GM23338 (cell line): ENCODE measurements around the gene CRYBG3. TPM values are rescaled to one million over a fixed set of nuclear protein-coding genes. Genes with fewer than 3 reads are reported as not detected.

Source experiments
- ATAC-seq: fragments of 200-7000 bp; cut with Tn5 transposase; 3 replicates; pipeline ENCODE4 v1.9.1; 2020
- DNase-seq: peaks from one replicate; pipeline ENCODE4 v3.0.0-alpha.2; 2015; ENCODE audit warnings: low spot score
- H2AFZ ChIP-seq: fragments of 200-600 bp; sonication (generic); 2 replicates; pipeline ENCODE4 v1.8.0; 2016; ENCODE audit warnings: antibody characterized with exemption, mild to moderate bottlenecking, moderate library complexity
- H3F3A ChIP-seq: fragments of 200-600 bp; sonication (generic); replicated peaks from 2 replicates; pipeline ENCODE4 v1.8.0; 2017; ENCODE audit warnings: antibody characterized with exemption, mixed run types, low read depth
- H3K27ac ChIP-seq: fragments of 200-600 bp; sonication (generic); 2 replicates; pipeline ENCODE4 v1.6.1; 2016; ENCODE audit warnings: low read depth
- H3K27me3 ChIP-seq: fragments of 200-600 bp; sonication (generic); 2 replicates; pipeline ENCODE4 v1.8.0; 2016; ENCODE audit warnings: mild to moderate bottlenecking, mixed run types, moderate library complexity; ENCODE audit not compliant: insufficient read depth
- H3K36me3 ChIP-seq: fragments of 200-600 bp; sonication (generic); 2 replicates; pipeline ENCODE4 v1.8.0; 2016; ENCODE audit warnings: mild to moderate bottlenecking; ENCODE audit not compliant: insufficient read depth
- H3K4me1 ChIP-seq: fragments of 200-600 bp; sonication (generic); 2 replicates; pipeline ENCODE4 v1.8.0; 2016; ENCODE audit warnings: mild to moderate bottlenecking, moderate library complexity; ENCODE audit not compliant: insufficient read depth
- H3K4me2 ChIP-seq: fragments of 200-600 bp; sonication (generic); 2 replicates; pipeline ENCODE4 v1.7.1; 2017; ENCODE audit warnings: mixed run types
- H3K4me3 ChIP-seq: fragments of 200-600 bp; sonication (generic); 2 replicates; pipeline ENCODE4 v1.6.1; 2016; ENCODE audit warnings: mixed run types
- H3K79me2 ChIP-seq: fragments of 200-600 bp; sonication (generic); replicated peaks from 2 replicates; pipeline ENCODE4 v1.8.0; 2017; ENCODE audit warnings: mild to moderate bottlenecking; ENCODE audit not compliant: insufficient read depth
- H3K9me2 ChIP-seq: fragments of 200-600 bp; sonication (generic); 2 replicates; pipeline ENCODE4 v1.8.0; 2017; ENCODE audit not compliant: insufficient read depth
- H4K20me1 ChIP-seq: fragments of 200-600 bp; sonication (generic); replicated peaks from 2 replicates; pipeline ENCODE4 v1.8.0; 2017; ENCODE audit warnings: mild to moderate bottlenecking; ENCODE audit not compliant: insufficient read depth
- H3K27ac Mint-ChIP-seq: 2 replicates; pipeline ENCODE4 v1.8.0; 2020; ENCODE audit warnings: inconsistent platforms, mild to moderate bottlenecking, moderate library complexity, mixed read lengths
- H3K27me3 Mint-ChIP-seq: 3 replicates; pipeline ENCODE4 v1.8.0; 2022; ENCODE audit warnings: low read depth, mild to moderate bottlenecking, moderate library complexity, mixed read lengths, inconsistent platforms; ENCODE audit not compliant: insufficient read depth, poor library complexity
- H3K36me3 Mint-ChIP-seq: 3 replicates; pipeline ENCODE4 v1.8.0; 2021; ENCODE audit warnings: low read depth, mild to moderate bottlenecking, inconsistent platforms, moderate library complexity, mixed read lengths
- H3K4me1 Mint-ChIP-seq: 3 replicates; pipeline ENCODE4 v1.8.0; 2020; ENCODE audit warnings: mild to moderate bottlenecking, inconsistent platforms, mixed read lengths
- H3K4me3 Mint-ChIP-seq: 3 replicates; pipeline ENCODE4 v1.8.0; 2021; ENCODE audit warnings: moderate library complexity, mild to moderate bottlenecking, inconsistent platforms, mixed read lengths
- H3K9me3 Mint-ChIP-seq: 3 replicates; pipeline ENCODE4 v1.8.0; 2020; ENCODE audit warnings: moderate library complexity, mild to moderate bottlenecking, inconsistent platforms, mixed read lengths
- EZH2 ChIP-seq: fragments of 200-600 bp; sonication (generic); IDR thresholded peaks from one replicate; pipeline ENCODE4 v1.8.0; 2017; ENCODE audit warnings: antibody characterized with exemption, mild to moderate bottlenecking, low read depth; ENCODE audit not compliant: unreplicated experiment
- JUNB ChIP-seq: IDR thresholded peaks from one replicate; pipeline ENCODE4 v1.6.1; 2016; ENCODE audit warnings: antibody characterized with exemption; ENCODE audit not compliant: unreplicated experiment
- NANOG ChIP-seq: IDR thresholded peaks from 2 replicates; pipeline ENCODE4 v1.6.1; 2016; ENCODE audit warnings: antibody characterized with exemption, borderline replicate concordance
- ZNF114 ChIP-seq: fragments of 250-450 bp; sonication (Bioruptor Pico); IDR thresholded peaks from 2 replicates; pipeline ENCODE4 v1.5.0; 2020; ENCODE audit warnings: mild to moderate bottlenecking, moderate library complexity
- polyA plus RNA-seq: library from polyadenylated mRNA; unstranded; fragments of >200 nt; fragmentation: Nextera tagmentation; extraction: Ambion mirVana; gene quantifications from 2 replicates; pipeline ENCODE4 v1.2.1, GENCODE V29; 2016
- total RNA-seq: library from RNA; depleted of rRNA; stranded (reverse); fragments of >200 nt; shearing (Covaris generic); gene quantifications from 2 replicates; pipeline ENCODE4 v1.2.3, GENCODE V29; 2014
- TF ChIP-seq, protein P1 (sequence below): fragments of 250-450 bp; sonication (Bioruptor Pico); IDR thresholded peaks from 2 replicates; pipeline ENCODE4 v1.5.0; 2020; ENCODE audit warnings: mild to moderate bottlenecking, moderate library complexity
- TF ChIP-seq, protein P2 (sequence below): IDR thresholded peaks from one replicate; pipeline ENCODE4 v1.6.1; 2018; ENCODE audit warnings: antibody characterized with exemption; ENCODE audit not compliant: unreplicated experiment

Gene CRYBG3
- total and polyA plus RNA-seq, 2 experiments from 2014 or later, result 2.3 to 8.9 TPM

DNA sequence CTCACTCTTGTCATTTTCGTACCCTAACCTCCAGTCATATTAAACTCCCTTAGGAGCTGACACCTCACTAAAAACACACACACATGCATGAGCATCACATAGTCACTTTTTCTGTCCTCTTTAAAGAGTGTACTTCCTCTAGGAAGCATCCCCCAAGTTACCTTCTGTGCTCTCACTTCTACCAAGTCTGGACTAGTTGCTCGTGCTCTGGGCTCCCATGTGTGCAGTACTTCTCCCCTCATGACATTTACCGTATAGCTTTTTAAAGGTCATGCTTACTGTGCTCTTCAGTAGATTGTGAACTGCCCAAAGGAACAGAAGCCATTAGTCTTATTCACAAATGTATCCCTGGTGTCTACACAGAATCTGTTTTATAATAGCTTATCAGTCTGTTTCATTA lies 42.0 kb downstream of the CRYBG3 start:
- H3K9me3 Mint-ChIP-seq, result no peaks in the 10 kb centered on the region
- ATAC-seq (no peak), DNase-seq (no peak)
- no peak overlapping the region for H3K27ac Mint-ChIP-seq
- H4K20me1 ChIP-seq, result no peaks in the 10 kb centered on the region
- H3K27ac ChIP-seq, result no peak overlapping the region
- H3K4me3 ChIP-seq, result no peak overlapping the region
- H3K79me2 ChIP-seq, result no peaks in the 10 kb centered on the region; the same call in none of the 2 replicates
- H3K4me1 ChIP-seq, result no peaks in the 10 kb centered on the region
- no peaks in the 10 kb centered on the region for H3F3A ChIP-seq
- no peaks in the 10 kb centered on the region for H3K27me3 ChIP-seq
- no peak overlapping the region for H3K4me2 ChIP-seq
- H3K27me3 Mint-ChIP-seq, result peaks cover 1% of the 10 kb centered on the region
- H3K4me3 Mint-ChIP-seq, result no peak overlapping the region
- no peaks in the 10 kb centered on the region for H3K36me3 ChIP-seq
- H3K9me2 ChIP-seq, result no peaks in the 10 kb centered on the region
- H3K4me1 Mint-ChIP-seq, result peaks cover 2% of the 10 kb centered on the region; the same call in 2 of the 3 replicates
- H2AFZ ChIP-seq, result no peak overlapping the region
- TF ChIP-seq ZNF114 (CRISPR knock-in tag) (no peak), NANOG (no peak), EZH2 (no peak), JUNB (no peak)
- TF ChIP-seq, protein P1, sequence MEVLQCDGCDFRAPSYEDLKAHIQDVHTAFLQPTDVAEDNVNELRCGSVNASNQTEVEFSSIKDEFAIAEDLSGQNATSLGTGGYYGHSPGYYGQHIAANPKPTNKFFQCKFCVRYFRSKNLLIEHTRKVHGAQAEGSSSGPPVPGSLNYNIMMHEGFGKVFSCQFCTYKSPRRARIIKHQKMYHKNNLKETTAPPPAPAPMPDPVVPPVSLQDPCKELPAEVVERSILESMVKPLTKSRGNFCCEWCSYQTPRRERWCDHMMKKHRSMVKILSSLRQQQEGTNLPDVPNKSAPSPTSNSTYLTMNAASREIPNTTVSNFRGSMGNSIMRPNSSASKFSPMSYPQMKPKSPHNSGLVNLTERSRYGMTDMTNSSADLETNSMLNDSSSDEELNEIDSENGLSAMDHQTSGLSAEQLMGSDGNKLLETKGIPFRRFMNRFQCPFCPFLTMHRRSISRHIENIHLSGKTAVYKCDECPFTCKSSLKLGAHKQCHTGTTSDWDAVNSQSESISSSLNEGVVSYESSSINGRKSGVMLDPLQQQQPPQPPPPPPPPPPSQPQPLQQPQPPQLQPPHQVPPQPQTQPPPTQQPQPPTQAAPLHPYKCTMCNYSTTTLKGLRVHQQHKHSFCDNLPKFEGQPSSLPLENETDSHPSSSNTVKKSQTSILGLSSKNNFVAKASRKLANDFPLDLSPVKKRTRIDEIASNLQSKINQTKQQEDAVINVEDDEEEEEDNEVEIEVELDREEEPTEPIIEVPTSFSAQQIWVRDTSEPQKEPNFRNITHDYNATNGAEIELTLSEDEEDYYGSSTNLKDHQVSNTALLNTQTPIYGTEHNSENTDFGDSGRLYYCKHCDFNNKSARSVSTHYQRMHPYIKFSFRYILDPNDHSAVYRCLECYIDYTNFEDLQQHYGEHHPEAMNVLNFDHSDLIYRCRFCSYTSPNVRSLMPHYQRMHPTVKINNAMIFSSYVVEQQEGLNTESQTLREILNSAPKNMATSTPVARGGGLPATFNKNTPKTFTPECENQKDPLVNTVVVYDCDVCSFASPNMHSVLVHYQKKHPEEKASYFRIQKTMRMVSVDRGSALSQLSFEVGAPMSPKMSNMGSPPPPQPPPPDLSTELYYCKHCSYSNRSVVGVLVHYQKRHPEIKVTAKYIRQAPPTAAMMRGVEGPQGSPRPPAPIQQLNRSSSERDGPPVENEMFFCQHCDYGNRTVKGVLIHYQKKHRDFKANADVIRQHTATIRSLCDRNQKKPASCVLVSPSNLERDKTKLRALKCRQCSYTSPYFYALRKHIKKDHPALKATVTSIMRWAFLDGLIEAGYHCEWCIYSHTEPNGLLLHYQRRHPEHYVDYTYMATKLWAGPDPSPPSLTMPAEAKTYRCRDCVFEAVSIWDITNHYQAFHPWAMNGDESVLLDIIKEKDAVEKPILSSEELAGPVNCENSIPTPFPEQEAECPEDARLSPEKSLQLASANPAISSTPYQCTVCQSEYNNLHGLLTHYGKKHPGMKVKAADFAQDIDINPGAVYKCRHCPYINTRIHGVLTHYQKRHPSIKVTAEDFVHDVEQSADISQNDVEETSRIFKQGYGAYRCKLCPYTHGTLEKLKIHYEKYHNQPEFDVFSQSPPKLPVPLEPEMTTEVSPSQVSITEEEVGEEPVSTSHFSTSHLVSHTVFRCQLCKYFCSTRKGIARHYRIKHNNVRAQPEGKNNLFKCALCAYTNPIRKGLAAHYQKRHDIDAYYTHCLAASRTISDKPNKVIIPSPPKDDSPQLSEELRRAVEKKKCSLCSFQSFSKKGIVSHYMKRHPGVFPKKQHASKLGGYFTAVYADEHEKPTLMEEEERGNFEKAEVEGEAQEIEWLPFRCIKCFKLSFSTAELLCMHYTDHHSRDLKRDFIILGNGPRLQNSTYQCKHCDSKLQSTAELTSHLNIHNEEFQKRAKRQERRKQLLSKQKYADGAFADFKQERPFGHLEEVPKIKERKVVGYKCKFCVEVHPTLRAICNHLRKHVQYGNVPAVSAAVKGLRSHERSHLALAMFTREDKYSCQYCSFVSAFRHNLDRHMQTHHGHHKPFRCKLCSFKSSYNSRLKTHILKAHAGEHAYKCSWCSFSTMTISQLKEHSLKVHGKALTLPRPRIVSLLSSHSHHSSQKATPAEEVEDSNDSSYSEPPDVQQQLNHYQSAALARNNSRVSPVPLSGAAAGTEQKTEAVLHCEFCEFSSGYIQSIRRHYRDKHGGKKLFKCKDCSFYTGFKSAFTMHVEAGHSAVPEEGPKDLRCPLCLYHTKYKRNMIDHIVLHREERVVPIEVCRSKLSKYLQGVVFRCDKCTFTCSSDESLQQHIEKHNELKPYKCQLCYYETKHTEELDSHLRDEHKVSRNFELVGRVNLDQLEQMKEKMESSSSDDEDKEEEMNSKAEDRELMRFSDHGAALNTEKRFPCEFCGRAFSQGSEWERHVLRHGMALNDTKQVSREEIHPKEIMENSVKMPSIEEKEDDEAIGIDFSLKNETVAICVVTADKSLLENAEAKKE (CRISPR knock-in tag), result no peak
- TF ChIP-seq, protein P2, sequence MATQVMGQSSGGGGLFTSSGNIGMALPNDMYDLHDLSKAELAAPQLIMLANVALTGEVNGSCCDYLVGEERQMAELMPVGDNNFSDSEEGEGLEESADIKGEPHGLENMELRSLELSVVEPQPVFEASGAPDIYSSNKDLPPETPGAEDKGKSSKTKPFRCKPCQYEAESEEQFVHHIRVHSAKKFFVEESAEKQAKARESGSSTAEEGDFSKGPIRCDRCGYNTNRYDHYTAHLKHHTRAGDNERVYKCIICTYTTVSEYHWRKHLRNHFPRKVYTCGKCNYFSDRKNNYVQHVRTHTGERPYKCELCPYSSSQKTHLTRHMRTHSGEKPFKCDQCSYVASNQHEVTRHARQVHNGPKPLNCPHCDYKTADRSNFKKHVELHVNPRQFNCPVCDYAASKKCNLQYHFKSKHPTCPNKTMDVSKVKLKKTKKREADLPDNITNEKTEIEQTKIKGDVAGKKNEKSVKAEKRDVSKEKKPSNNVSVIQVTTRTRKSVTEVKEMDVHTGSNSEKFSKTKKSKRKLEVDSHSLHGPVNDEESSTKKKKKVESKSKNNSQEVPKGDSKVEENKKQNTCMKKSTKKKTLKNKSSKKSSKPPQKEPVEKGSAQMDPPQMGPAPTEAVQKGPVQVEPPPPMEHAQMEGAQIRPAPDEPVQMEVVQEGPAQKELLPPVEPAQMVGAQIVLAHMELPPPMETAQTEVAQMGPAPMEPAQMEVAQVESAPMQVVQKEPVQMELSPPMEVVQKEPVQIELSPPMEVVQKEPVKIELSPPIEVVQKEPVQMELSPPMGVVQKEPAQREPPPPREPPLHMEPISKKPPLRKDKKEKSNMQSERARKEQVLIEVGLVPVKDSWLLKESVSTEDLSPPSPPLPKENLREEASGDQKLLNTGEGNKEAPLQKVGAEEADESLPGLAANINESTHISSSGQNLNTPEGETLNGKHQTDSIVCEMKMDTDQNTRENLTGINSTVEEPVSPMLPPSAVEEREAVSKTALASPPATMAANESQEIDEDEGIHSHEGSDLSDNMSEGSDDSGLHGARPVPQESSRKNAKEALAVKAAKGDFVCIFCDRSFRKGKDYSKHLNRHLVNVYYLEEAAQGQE, result no peak
- H3K36me3 Mint-ChIP-seq, result no peaks in the 10 kb centered on the region
